HG02588 (cell line): Measurements from ENCODE around the gene CDK19.

Experiments
- ATAC-seq: cut with Tn5 transposase; IDR thresholded peaks from one replicate; pipeline ENCODE4 v1.9.1; 2021; ENCODE audit warnings: mild to moderate bottlenecking, moderate library complexity; ENCODE audit not compliant: unreplicated experiment

CDK19 gene

GRCh38 chr6:110665600-110665999 lies 149.7 kb downstream of the CDK19 start:
- no peak for ATAC-seq

GRCh38 chr6:110664933-110665332 lies 150.3 kb downstream of the CDK19 start:
- ATAC-seq = no peak

- no peak for ATAC-seq
Observed at GRCh38 chr6:110662490-110663211, 152.6 kb downstream of the CDK19 start.

- ATAC-seq = no peak
Observed at GRCh38 chr6:110661414-110661813, 153.9 kb downstream of the CDK19 start.

- ATAC-seq = no peak
Observed at GRCh38 chr6:110660066-110660655, 155.1 kb downstream of the CDK19 start.

- ATAC-seq = no peak
Observed at GRCh38 chr6:110658631-110659211, 156.5 kb downstream of the CDK19 start.

GRCh38 chr6:110656492-110656891 lies 158.8 kb downstream of the CDK19 start:
- no peak for ATAC-seq

GRCh38 chr6:110655821-110656220 lies 159.4 kb downstream of the CDK19 start:
- ATAC-seq = no peak

- ATAC-seq = no peak
Observed at GRCh38 chr6:110654096-110654820, 161.0 kb downstream of the CDK19 start.

GRCh38 chr6:110653381-110653780 lies 161.9 kb downstream of the CDK19 start:
- no peak for ATAC-seq

GRCh38 chr6:110652520-110652919 lies 162.7 kb downstream of the CDK19 start:
- no peak for ATAC-seq

GRCh38 chr6:110650755-110651154 lies 164.5 kb downstream of the CDK19 start:
- ATAC-seq = no peak

- ATAC-seq = no peak
Observed at GRCh38 chr6:110649704-110650103, 165.6 kb downstream of the CDK19 start.

GRCh38 chr6:110646951-110647910 lies 168.0 kb downstream of the CDK19 start:
- ATAC-seq = no peak

GRCh38 chr6:110646419-110646698 lies 168.9 kb downstream of the CDK19 start:
- ATAC-seq = no peak

GRCh38 chr6:110645685-110646418 lies 169.4 kb downstream of the CDK19 start:
- no peak for ATAC-seq

GRCh38 chr6:110643175-110643574 lies 172.1 kb downstream of the CDK19 start:
- ATAC-seq = no peak

GRCh38 chr6:110642711-110643110 lies 172.6 kb downstream of the CDK19 start:
- no peak for ATAC-seq

GRCh38 chr6:110636781-110637180 lies 178.5 kb downstream of the CDK19 start:
- ATAC-seq = no peak

- no peak for ATAC-seq
Observed at GRCh38 chr6:110635096-110635495, 180.2 kb downstream of the CDK19 start.
